H1 (cell line): ENCODE results near the gene COMMD6. TPM values are rescaled to one million over a fixed set of nuclear protein-coding genes. Genes with fewer than 3 reads are reported as not detected.

Experiments used
- PHF8 ChIP-seq: fragments of 200-600 bp; sonication (generic); conservative IDR thresholded peaks from 2 replicates; pipeline ENCODE4 v1.7.1; 2012; ENCODE audit warnings: low read depth, mild to moderate bottlenecking, inconsistent platforms, low read length, moderate library complexity
- RBBP5 ChIP-seq: IDR thresholded peaks from 2 replicates; pipeline ENCODE4 v1.7.1; 2012; ENCODE audit warnings: low read depth, mild to moderate bottlenecking, inconsistent platforms, low read length, moderate library complexity, borderline replicate concordance
- TCF12 ChIP-seq: IDR thresholded peaks from 2 replicates; pipeline ENCODE4 v1.6.1; 2011; ENCODE audit warnings: low read depth, mild to moderate bottlenecking, low read length
- polyA plus RNA-seq, 7 experiments: library from polyadenylated mRNA; depleted of rRNA in 3 of 7; stranded (reverse) in 5 of 7; unstranded in 2 of 7; fragments of >200 nt in 5 of 7; fragments of 200-250 nt in 2 of 7; gene quantifications; 1 replicate in 5 of 7; 2 replicates in 1 of 7; 4 replicates in 1 of 7; pipeline versions ENCODE4 v1.2.1 to v1.2.3, GENCODE V29; 2011 to 2013; ENCODE audit warnings: missing spikeins in 2 of 7, mixed read lengths in 2 of 7
- total RNA-seq: library from RNA; stranded (reverse); fragmentation: NEBNext Ultra II Directional; extraction: Animal tissue kit (Norgen Biotek cat#: 25700); gene quantifications from 2 replicates; pipeline ENCODE4 v1.2.1, GENCODE V29; 2021

The COMMD6 gene
- total and polyA plus RNA-seq, 2 of the 8 experiments (the other 6 are each of a cell fraction or from before 2014, with no cell fraction given): 53.2 to 122 TPM

DNA sequence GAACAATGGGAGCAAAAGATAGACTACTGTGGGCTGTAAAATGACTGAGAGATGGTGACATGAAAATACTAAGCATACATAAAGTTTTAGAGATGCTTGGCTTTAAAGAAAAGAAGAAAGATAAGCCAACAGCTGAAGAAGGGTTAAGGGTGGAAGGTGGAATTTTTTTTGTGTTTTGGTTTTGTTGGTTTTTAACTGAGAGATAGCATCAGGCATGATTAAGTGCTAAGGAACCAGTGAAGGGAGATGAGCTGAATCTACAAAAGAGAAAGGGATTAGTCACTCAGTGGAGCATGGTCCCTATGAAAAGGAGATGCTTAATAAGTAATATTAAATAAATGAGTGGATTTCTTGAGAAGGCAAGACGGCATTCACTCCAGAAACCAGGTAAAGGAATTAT lies 43.1 kb downstream of the COMMD6 start (continued):
- TF ChIP-seq PHF8: no peak
- no peak for TF ChIP-seq TCF12
- no peak for TF ChIP-seq RBBP5
